Esophagus squamous epithelium (tissue), 4 donors: ENCODE measurements around the gene KRTAP10-9.

Experiments used
- POLR2A ChIP-seq, 4 donors: fragments of 450-650 bp; IDR thresholded peaks; one replicate each; pipeline ENCODE4 v1.6.1; 2017; ENCODE audit warnings: antibody characterized with exemption in 4 of 4, mild to moderate bottlenecking in 4 of 4, moderate library complexity in 3 of 4
- TF ChIP-seq, protein P1 (sequence below), 6 experiments: fragments of 450-650 bp in 4 of 6; fragments of 200-600 bp in 2 of 6; sonication (generic) in 2 of 6; IDR thresholded peaks; one replicate each; pipeline ENCODE4 v1.5.1; 2016 to 2019; ENCODE audit warnings: antibody characterized with exemption in 6 of 6, mild to moderate bottlenecking in 4 of 6, moderate library complexity in 4 of 6

DNA sequence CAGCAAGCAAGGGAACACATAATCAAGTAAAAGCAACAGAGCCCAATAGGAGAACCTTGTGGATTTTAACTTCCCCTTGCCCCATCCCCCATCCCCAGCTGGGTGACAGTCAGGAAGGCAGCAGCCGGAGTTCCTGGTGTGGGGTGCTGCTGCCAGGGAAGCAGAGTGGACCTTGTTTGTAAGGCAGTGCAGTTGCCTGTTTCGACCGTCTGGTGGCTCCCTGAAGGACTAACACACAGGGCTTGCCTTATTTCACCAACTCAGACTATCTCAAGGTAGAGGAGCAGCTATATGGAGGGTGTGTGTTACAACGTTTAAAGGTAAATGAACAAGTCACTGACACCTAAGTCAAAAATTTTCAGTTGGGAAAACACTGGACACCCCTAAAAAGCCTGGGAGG, 8.4 kb upstream of the KRTAP10-9 start:
- no peak for TF ChIP-seq POLR2A (IDR thresholded peaks at IDR 0.05)
- TF ChIP-seq, protein P1, sequence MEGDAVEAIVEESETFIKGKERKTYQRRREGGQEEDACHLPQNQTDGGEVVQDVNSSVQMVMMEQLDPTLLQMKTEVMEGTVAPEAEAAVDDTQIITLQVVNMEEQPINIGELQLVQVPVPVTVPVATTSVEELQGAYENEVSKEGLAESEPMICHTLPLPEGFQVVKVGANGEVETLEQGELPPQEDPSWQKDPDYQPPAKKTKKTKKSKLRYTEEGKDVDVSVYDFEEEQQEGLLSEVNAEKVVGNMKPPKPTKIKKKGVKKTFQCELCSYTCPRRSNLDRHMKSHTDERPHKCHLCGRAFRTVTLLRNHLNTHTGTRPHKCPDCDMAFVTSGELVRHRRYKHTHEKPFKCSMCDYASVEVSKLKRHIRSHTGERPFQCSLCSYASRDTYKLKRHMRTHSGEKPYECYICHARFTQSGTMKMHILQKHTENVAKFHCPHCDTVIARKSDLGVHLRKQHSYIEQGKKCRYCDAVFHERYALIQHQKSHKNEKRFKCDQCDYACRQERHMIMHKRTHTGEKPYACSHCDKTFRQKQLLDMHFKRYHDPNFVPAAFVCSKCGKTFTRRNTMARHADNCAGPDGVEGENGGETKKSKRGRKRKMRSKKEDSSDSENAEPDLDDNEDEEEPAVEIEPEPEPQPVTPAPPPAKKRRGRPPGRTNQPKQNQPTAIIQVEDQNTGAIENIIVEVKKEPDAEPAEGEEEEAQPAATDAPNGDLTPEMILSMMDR (IDR thresholded peaks at IDR 0.05), result no peak
